ENCODE measurements around the gene MYL5. TPM values are rescaled to one million over a fixed set of nuclear protein-coding genes. Genes with fewer than 3 reads are reported as not detected.

MYL5 gene
- total and polyA plus RNA-seq, 2 of the 4 experiments (the other 2 are of a cell fraction), result 9.1 to 16.0 TPM

DNA sequence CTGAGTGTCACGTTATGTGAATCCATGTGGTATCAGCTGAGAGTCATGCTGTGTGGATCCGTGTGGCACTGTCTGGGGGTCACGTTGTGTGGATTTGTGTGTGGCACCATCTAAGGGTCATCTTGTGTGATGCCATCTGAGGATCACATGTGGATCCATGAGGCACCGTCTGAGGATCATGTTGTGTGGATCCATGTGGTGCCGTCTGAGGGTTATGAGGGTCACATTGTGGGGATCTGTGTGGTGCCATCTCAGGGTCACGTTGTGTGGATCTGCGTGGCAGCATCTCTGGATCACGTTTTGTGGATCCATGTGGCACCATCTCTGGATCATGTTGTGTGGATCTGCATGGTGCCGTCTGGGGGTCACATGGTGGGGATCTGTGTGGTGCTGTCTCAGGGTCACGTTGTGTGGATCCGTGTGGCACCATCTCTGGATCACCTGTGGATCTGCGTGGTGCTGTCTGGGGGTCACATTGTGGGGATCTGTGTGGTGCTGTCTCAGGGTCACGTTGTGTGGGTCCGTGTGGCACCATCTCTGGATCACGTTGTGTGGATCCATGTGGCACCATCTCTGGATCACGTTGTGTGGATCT lies 42.0 kb upstream of the MYL5 start:
- H2AK9ac ChIP-seq (replicated peaks; ENCODE audit: low read depth, low read length, poor library complexity), result no peak overlapping the region
- H3K56ac ChIP-seq (ENCODE audit: extremely low read depth, insufficient read depth, low read length), result no peak overlapping the region
- intact Hi-C loops (cut with micrococcal nuclease) (no loop called here), in situ Hi-C loops (cut with MboI; ENCODE audit: low sequenced_read_pairs) (no loop called here), dilution Hi-C loops (cut with HindIII; ENCODE audit: low sequenced_read_pairs, unreplicated experiment) (no loop called here)
- H4K5ac ChIP-seq (ENCODE audit: low read depth, low read length), result no peak overlapping the region
- H4K8ac ChIP-seq (ENCODE audit: low read depth in 2 of 2, low read length in 2 of 2), result no peak overlapping the region
- WGBS, 2 experiments (ENCODE audit: extremely low coverage in 2 of 2, insufficient read length in 1 of 2), result 76% methylated on average over 7 of the region's 16 CpGs; no CpG with 5 or more reads in 1 of the 2 experiments
- H3K79me1 ChIP-seq (ENCODE audit: low read depth in 1 of 2, low read length in 2 of 2), result no peaks in the 10 kb centered on the region
- no peaks in the 10 kb centered on the region for H3K27me3 ChIP-seq (ENCODE audit: control insufficient read depth, insufficient read depth, low read length)
- no peak overlapping the region for H3K4me3 ChIP-seq (ENCODE audit: insufficient read depth, low read depth, low read length)
- peaks cover 26% of the 10 kb centered on the region for H3K9me3 ChIP-seq (ENCODE audit: control insufficient read depth, insufficient read depth, low read length)
- no peaks in the 10 kb centered on the region for H3K36me3 ChIP-seq (ENCODE audit: control insufficient read depth, insufficient read depth, low read length)
- CTCF ChIA-PET, result no interaction called here
- H2AK5ac ChIP-seq (ENCODE audit: low read depth, low read length), result no peak overlapping the region
- H2BK5ac ChIP-seq (ENCODE audit: low read depth, low read length, poor library complexity, severe bottlenecking), result no peak overlapping the region
- POLR2A ChIA-PET (ENCODE audit: unreplicated experiment), result no interaction called here
- H2BK20ac ChIP-seq (ENCODE audit: low read depth, low read length), result no peak overlapping the region
- H3K4me1 ChIP-seq (ENCODE audit: control insufficient read depth, insufficient read depth, low read length), result no peaks in the 10 kb centered on the region
- no peak for ATAC-seq (ENCODE audit: low read depth)
- H3K18ac ChIP-seq (ENCODE audit: low read depth, low read length), result no peak overlapping the region
- no peak overlapping the region for H3K9ac ChIP-seq (ENCODE audit: low read depth, low read length)
- H2BK120ac ChIP-seq (ENCODE audit: low read depth, low read length), result no peak overlapping the region
- DNase-seq, result no peak
- no peak overlapping the region for H3K27ac ChIP-seq (ENCODE audit: insufficient read depth, low read length)
- H4K91ac ChIP-seq (ENCODE audit: insufficient read depth, low read depth, low read length), result no peak overlapping the region
- H3K9me1 ChIP-seq (ENCODE audit: insufficient read depth, low read length), result no peaks in the 10 kb centered on the region
- TF ChIP-seq, protein P1, sequence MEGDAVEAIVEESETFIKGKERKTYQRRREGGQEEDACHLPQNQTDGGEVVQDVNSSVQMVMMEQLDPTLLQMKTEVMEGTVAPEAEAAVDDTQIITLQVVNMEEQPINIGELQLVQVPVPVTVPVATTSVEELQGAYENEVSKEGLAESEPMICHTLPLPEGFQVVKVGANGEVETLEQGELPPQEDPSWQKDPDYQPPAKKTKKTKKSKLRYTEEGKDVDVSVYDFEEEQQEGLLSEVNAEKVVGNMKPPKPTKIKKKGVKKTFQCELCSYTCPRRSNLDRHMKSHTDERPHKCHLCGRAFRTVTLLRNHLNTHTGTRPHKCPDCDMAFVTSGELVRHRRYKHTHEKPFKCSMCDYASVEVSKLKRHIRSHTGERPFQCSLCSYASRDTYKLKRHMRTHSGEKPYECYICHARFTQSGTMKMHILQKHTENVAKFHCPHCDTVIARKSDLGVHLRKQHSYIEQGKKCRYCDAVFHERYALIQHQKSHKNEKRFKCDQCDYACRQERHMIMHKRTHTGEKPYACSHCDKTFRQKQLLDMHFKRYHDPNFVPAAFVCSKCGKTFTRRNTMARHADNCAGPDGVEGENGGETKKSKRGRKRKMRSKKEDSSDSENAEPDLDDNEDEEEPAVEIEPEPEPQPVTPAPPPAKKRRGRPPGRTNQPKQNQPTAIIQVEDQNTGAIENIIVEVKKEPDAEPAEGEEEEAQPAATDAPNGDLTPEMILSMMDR (conservative IDR thresholded peaks at IDR 0.05; ENCODE audit: low read depth, low read length), result no peak
- no peak for TF ChIP-seq MAFK (IDR thresholded peaks at IDR 0.05; ENCODE audit: low read depth, low read length)
- TF ChIP-seq CHD1 (IDR thresholded peaks at IDR 0.05; ENCODE audit: low read depth, low read length), result no peak
- TF ChIP-seq RFX5 (IDR thresholded peaks at IDR 0.05; ENCODE audit: low read depth, low read length), result no peak
- no peak for TF ChIP-seq MAZ (IDR thresholded peaks at IDR 0.05; ENCODE audit: borderline replicate concordance, low read depth, low read length)
- no peak for TF ChIP-seq NFE2L2 (IDR thresholded peaks at IDR 0.05; ENCODE audit: low read depth, low read length)
- no peaks in the 10 kb centered on the region for H4K20me1 ChIP-seq (ENCODE audit: insufficient read depth, low read length)
- H3K4me2 ChIP-seq (ENCODE audit: low read depth, low read length), result no peak overlapping the region
- H3K23ac ChIP-seq (ENCODE audit: low read depth, low read length), result no peak overlapping the region
- no peak overlapping the region for H3K4ac ChIP-seq (ENCODE audit: low read depth, low read length)
- H3K14ac ChIP-seq (replicated peaks; ENCODE audit: low read depth, low read length), result no peak overlapping the region
- H2BK15ac ChIP-seq (ENCODE audit: low read depth, low read length), result no peak overlapping the region
- BruUV-seq (replicated peaks), result no TSS peak
- H2AFZ ChIP-seq (replicated peaks; ENCODE audit: low read length, poor library complexity), result no peak overlapping the region

Measured in IMR-90 (cell line).